Measurements from ENCODE around the gene DENND2D. TPM values are rescaled to one million over a fixed set of nuclear protein-coding genes. Genes with fewer than 3 reads are reported as not detected.

Gene DENND2D
- total RNA-seq, 2 experiments from 2014 or later: 60.7 to 62.0 TPM

DNA sequence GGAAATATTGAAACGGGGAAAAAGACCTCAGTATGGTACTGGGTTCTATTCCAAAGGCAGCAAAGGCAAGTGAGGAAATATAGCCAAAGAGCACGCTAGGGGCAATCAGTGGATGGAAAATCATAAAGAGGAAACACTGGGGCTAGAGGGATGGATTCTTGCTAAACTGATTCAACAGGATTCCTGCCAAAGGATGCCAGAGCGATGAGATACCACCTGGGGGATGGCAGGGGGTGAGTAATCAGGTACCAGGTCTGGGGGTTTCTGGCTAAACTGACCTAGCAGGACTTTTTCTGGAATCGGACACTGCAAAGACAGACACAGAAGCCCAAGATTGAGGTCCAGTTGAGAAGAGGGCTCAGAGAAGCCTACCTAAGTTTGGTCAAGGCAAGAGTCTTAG lies 33.8 kb upstream of the DENND2D start:
- TF ChIP-seq, protein P1, sequence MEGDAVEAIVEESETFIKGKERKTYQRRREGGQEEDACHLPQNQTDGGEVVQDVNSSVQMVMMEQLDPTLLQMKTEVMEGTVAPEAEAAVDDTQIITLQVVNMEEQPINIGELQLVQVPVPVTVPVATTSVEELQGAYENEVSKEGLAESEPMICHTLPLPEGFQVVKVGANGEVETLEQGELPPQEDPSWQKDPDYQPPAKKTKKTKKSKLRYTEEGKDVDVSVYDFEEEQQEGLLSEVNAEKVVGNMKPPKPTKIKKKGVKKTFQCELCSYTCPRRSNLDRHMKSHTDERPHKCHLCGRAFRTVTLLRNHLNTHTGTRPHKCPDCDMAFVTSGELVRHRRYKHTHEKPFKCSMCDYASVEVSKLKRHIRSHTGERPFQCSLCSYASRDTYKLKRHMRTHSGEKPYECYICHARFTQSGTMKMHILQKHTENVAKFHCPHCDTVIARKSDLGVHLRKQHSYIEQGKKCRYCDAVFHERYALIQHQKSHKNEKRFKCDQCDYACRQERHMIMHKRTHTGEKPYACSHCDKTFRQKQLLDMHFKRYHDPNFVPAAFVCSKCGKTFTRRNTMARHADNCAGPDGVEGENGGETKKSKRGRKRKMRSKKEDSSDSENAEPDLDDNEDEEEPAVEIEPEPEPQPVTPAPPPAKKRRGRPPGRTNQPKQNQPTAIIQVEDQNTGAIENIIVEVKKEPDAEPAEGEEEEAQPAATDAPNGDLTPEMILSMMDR (IDR thresholded peaks at IDR 0.05): no peak
- H3K4me3 Mint-ChIP-seq: no peak overlapping the region
- no peaks in the 10 kb centered on the region for H3K27me3 Mint-ChIP-seq
- ChIA-PET CTCF (no interaction called here), POLR2A (no interaction called here)
- no peaks in the 10 kb centered on the region for H3K36me3 ChIP-seq (ENCODE audit: insufficient read depth, low read length)
- peaks cover 18% of the 10 kb centered on the region for H3K4me1 ChIP-seq (ENCODE audit: insufficient read depth, low read length)
- DNase-seq: no peak
- peaks cover 63% of the 10 kb centered on the region for H3K36me3 Mint-ChIP-seq (ENCODE audit: low read depth)
- peaks cover 0 to 3% of the 10 kb centered on the region in 2 experiments for H3K9me3 ChIP-seq (ENCODE audit: control insufficient read depth in 1 of 2, insufficient read depth in 1 of 2, low read length in 2 of 2)
- no peak overlapping the region for H3K27ac ChIP-seq (ENCODE audit: low read depth in 1 of 2, low read length in 2 of 2)
- no peak for ATAC-seq (ENCODE audit: poor library complexity)
- peaks cover 71% of the 10 kb centered on the region for H3K4me1 Mint-ChIP-seq (ENCODE audit: low read depth)
- intact Hi-C loops (cut with DNase I, micrococcal nuclease): loop anchor here in 1 of 2 experiments (5.0 kb wide), 2 partner anchors 37 to 38 kb away; no protein-coding TSS in a partner anchor
- no peaks in the 10 kb centered on the region for H3K27me3 ChIP-seq (ENCODE audit: control insufficient read depth in 1 of 2, insufficient read depth in 2 of 2, low read length in 2 of 2)
- no peak overlapping the region for H3K27ac Mint-ChIP-seq
- H3K9me3 Mint-ChIP-seq: no peaks in the 10 kb centered on the region
- no peak overlapping the region for H3K4me3 ChIP-seq (ENCODE audit: low read length)

DNA sequence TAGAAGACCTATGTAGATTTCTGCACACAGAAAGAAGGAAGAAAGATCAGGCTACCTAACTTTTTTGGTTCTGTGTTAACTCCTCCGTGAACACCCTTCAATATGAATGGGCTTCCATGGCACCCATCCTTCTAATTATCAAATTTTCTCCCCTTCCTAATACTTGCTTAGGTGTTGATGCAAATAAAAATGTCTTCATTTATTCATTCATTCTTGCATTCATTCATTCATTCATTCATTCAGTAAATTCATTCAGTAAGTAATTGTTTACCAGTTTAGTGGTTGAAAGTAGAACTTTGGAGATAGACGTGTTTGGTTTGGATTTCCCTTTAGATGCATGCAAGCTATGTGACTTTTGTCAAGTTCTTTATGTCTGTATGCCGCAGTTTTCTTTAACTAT lies 31.7 kb upstream of the DENND2D start:
- peaks cover 82% of the 10 kb centered on the region for H3K4me1 Mint-ChIP-seq (ENCODE audit: low read depth)
- intact Hi-C loops (cut with DNase I, micrococcal nuclease): loop anchor here in 1 of 2 experiments (5.0 kb wide), 2 partner anchors 35 to 40 kb away; no protein-coding TSS in a partner anchor

DNA sequence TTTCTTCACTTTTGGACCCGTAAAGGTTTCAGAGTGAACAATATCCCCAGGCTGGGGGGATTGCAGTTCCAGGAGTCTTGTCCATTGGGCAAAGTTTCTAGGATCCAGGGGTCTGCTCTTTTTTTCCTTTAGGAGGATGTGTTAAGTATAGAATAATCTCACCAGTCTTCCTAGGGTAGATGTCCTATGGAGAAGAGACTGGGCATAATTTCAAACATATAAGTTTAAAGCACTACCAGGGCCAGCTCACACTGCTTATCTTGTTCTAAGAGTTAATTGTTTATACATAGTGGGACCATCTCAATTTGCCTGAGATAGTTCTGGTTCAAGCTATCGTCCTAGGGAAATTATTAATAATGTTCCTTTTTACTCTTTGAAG lies 28.3 kb upstream of the DENND2D start:
- Histone ChIP-seq H3K27me3 (ENCODE audit: control insufficient read depth in 1 of 2, insufficient read depth in 2 of 2, low read length in 2 of 2) (no peaks in the 10 kb centered on the region), H3K4me3 (ENCODE audit: low read length) (no peak overlapping the region), H3K27ac (ENCODE audit: low read depth in 1 of 2, low read length in 2 of 2) (peak overlapping the region; percentile 24 to 62), H3K36me3 (ENCODE audit: insufficient read depth, low read length) (no peaks in the 10 kb centered on the region), H3K9me3 (ENCODE audit: control insufficient read depth in 1 of 2, insufficient read depth in 1 of 2, low read length in 2 of 2) (peaks cover 0 to 6% of the 10 kb centered on the region in 2 experiments), H3K4me1 (ENCODE audit: insufficient read depth, low read length) (peaks cover 64% of the 10 kb centered on the region)
- Mint-ChIP-seq H3K4me1 (ENCODE audit: low read depth) (peaks cover 85% of the 10 kb centered on the region), H3K4me3 (peak overlapping the region; percentile 5), H3K36me3 (ENCODE audit: low read depth) (peaks cover 17% of the 10 kb centered on the region), H3K27ac (peak overlapping the region; percentile 92), H3K9me3 (no peaks in the 10 kb centered on the region), H3K27me3 (no peaks in the 10 kb centered on the region)
- TF ChIP-seq, protein P1 (IDR thresholded peaks at IDR 0.05): no peak
- no peak for ATAC-seq (ENCODE audit: poor library complexity)
- intact Hi-C loops (cut with DNase I, micrococcal nuclease): loop anchor here (5.0 to 10.0 kb wide), 3 partner anchors 119 to 436 kb away; partner anchors contain the start of gene CD53 (in 1 of the 2)
- CTCF ChIA-PET: interaction anchor here (0.9 to 1.1 kb wide), 2 partner anchors 117 to 541 kb away, joined by 3 read pairs; no protein-coding TSS in a partner anchor
- DNase-seq: no peak
- POLR2A ChIA-PET: interaction anchor here (0.6 to 22.0 kb wide), 5 partner anchors 10 to 237 kb away, joined by 3 to 756 read pairs (median 6); partner anchors contain the start of gene DENND2D

More for the DNA sequence above, 31.7 kb upstream of the DENND2D start:
- H3K9me3 Mint-ChIP-seq: no peaks in the 10 kb centered on the region
- H3K36me3 Mint-ChIP-seq (ENCODE audit: low read depth): peaks cover 42% of the 10 kb centered on the region
- H3K27ac ChIP-seq (ENCODE audit: low read depth in 1 of 2, low read length in 2 of 2): no peak overlapping the region
- no peaks in the 10 kb centered on the region for H3K27me3 ChIP-seq (ENCODE audit: control insufficient read depth in 1 of 2, insufficient read depth in 2 of 2, low read length in 2 of 2)
- H3K9me3 ChIP-seq (ENCODE audit: control insufficient read depth in 1 of 2, insufficient read depth in 1 of 2, low read length in 2 of 2): peaks cover 0 to 6% of the 10 kb centered on the region in 2 experiments
- H3K27me3 Mint-ChIP-seq: no peaks in the 10 kb centered on the region
- POLR2A ChIA-PET: interaction anchor here (0.6 to 22.0 kb wide), 5 partner anchors 9 to 65 kb away, joined by 3 to 756 read pairs (median 4); partner anchors contain the start of gene DENND2D
- H3K36me3 ChIP-seq (ENCODE audit: insufficient read depth, low read length): no peaks in the 10 kb centered on the region
- CTCF ChIA-PET: no interaction called here
- no peak for ATAC-seq (ENCODE audit: poor library complexity)
- H3K4me1 ChIP-seq (ENCODE audit: insufficient read depth, low read length): peaks cover 39% of the 10 kb centered on the region
- TF ChIP-seq, protein P1 (IDR thresholded peaks at IDR 0.05): no peak
- DNase-seq: no peak
- no peak overlapping the region for H3K4me3 ChIP-seq (ENCODE audit: low read length)
- H3K4me3 Mint-ChIP-seq: peak overlapping the region; percentile 62
- peak overlapping the region; percentile 79 for H3K27ac Mint-ChIP-seq
